PC-9 (cell line): ENCODE results near the gene CDHR2. TPM values are rescaled to one million over a fixed set of nuclear protein-coding genes. Genes with fewer than 3 reads are reported as not detected.

Experiments
- BruUV-seq: library from RNA; stranded (reverse); fragments of 400-500 nt; replicated peaks from 2 replicates; lab custom pipeline; 2021; lab: Mats Ljungman, UMichigan
- CTCF ChIA-PET: fragments of 300-600 bp; sonication (Branson Sonifier 250); formaldehyde crosslinking; loops from one replicate; lab custom pipeline; 2022; ENCODE audit warnings: antibody characterized with exemption; lab: Charles Lee
- POLR2A ChIA-PET: fragments of 300-600 bp; sonication (Branson Sonifier 250); formaldehyde crosslinking; loops from one replicate; lab custom pipeline; 2022; ENCODE audit warnings: antibody characterized with exemption; ENCODE audit not compliant: unreplicated experiment; lab: Charles Lee
- DNase-seq, 2 experiments: peaks; one replicate each; pipeline versions ENCODE4 v3.0.0 to v3.0.0-alpha.2; 2015 to 2022; ENCODE audit warnings: mixed read lengths in 1 of 2
- H2AFZ ChIP-seq: fragments of 200-600 bp; sonication (generic); 2 replicates; pipeline ENCODE4 v1.8.1; 2017; ENCODE audit warnings: antibody characterized with exemption
- H3F3A ChIP-seq: fragments of 200-600 bp; sonication (generic); 2 replicates; pipeline ENCODE4 v1.8.1; 2017; ENCODE audit warnings: antibody characterized with exemption, mild to moderate bottlenecking, low read depth; ENCODE audit not compliant: insufficient read depth
- H3K27ac ChIP-seq: fragments of 200-600 bp; sonication (generic); 2 replicates; pipeline ENCODE4 v1.6.1; 2016; ENCODE audit warnings: mixed run types
- H3K27me3 ChIP-seq: fragments of 200-600 bp; sonication (generic); 2 replicates; pipeline ENCODE4 v1.6.1; 2016; ENCODE audit warnings: low read depth, mixed run types; ENCODE audit not compliant: insufficient read depth
- H3K36me3 ChIP-seq: fragments of 200-600 bp; sonication (generic); 2 replicates; pipeline ENCODE4 v1.6.1; 2016; ENCODE audit warnings: low read depth, mixed run types
- H3K4me1 ChIP-seq: fragments of 200-600 bp; sonication (generic); replicated peaks from 2 replicates; pipeline ENCODE4 v1.6.1; 2016; ENCODE audit warnings: mixed run types; ENCODE audit not compliant: insufficient read depth
- H3K4me2 ChIP-seq: fragments of 200-600 bp; sonication (generic); 2 replicates; pipeline ENCODE4 v1.6.1; 2017; ENCODE audit warnings: mixed run types
- H3K4me3 ChIP-seq: fragments of 200-600 bp; sonication (generic); 2 replicates; pipeline ENCODE4 v1.6.1; 2016; ENCODE audit warnings: mixed run types
- H3K79me2 ChIP-seq: fragments of 200-600 bp; sonication (generic); 2 replicates; pipeline ENCODE4 v1.6.1; 2017; ENCODE audit warnings: low read depth, mixed run types
- H3K9me2 ChIP-seq: fragments of 200-600 bp; sonication (generic); 2 replicates; pipeline ENCODE4 v1.8.1; 2017; ENCODE audit warnings: mild to moderate bottlenecking; ENCODE audit not compliant: insufficient read depth
- H3K9me3 ChIP-seq: fragments of 200-600 bp; sonication (generic); 2 replicates; pipeline ENCODE4 v1.8.1; 2016; ENCODE audit warnings: low read depth; ENCODE audit not compliant: insufficient read depth
- H4K20me1 ChIP-seq: fragments of 200-600 bp; sonication (generic); 2 replicates; pipeline ENCODE4 v1.8.1; 2017; ENCODE audit not compliant: insufficient read depth
- CTCF ChIP-seq: fragments of 200-600 bp; sonication (generic); conservative IDR thresholded peaks from 2 replicates; pipeline ENCODE4 v1.6.1; 2017; ENCODE audit warnings: mixed run types, antibody characterized with exemption, mild to moderate bottlenecking, moderate library complexity
- EZH2 ChIP-seq: fragments of 200-600 bp; sonication (generic); IDR thresholded peaks from 2 replicates; pipeline ENCODE4 v1.8.0; 2017; ENCODE audit warnings: antibody characterized with exemption, low read depth
- intact Hi-C: fragments of 100-400 bp; cut with micrococcal nuclease; formaldehyde crosslinking; loops from one replicate; pipeline ENCODE4 v1.10.0; 2022; ENCODE audit not compliant: unreplicated experiment
- total RNA-seq: library from RNA; stranded (reverse); gene quantifications from 2 replicates; pipeline ENCODE4 v1.2.3, GENCODE V29; 2021

Gene CDHR2
- total RNA-seq, 1 experiment from 2014 or later: not detected

DNA sequence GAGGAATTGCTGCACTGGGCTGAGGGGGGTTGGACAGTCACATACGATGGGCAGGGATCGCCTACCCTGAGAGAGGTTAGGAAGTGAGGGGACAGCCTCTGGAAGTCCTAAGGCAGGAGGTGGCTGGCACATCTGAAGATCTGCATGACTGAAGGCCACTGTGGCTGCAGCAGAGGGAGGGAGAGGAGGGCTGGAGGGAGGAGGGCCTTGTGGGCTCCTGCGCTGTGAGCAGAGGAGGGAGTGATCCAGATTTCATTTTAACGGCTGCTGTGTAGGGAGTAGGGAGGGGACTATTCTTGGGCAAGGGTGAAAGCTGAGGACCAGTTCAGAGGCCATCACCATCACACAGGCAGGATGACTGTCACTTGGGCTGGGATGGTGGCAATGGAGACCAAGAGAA is 88.4 kb downstream of the CDHR2 start:
- Histone ChIP-seq H3K27me3 (peaks cover 24% of the 10 kb centered on the region), H3K27ac (no peak overlapping the region), H3K9me2 (no peaks in the 10 kb centered on the region), H2AFZ (no peak overlapping the region), H3K4me1 (no peaks in the 10 kb centered on the region), H3K79me2 (no peaks in the 10 kb centered on the region), H3K4me3 (no peak overlapping the region), H3F3A (0 out of 2 replicates have a peak, but pooled peaks cover 3% of the 10 kb centered on the region), H3K36me3 (no peaks in the 10 kb centered on the region), H3K4me2 (no peak overlapping the region), H4K20me1 (no peaks in the 10 kb centered on the region), H3K9me3 (no peaks in the 10 kb centered on the region)
- TF ChIP-seq EZH2: no peak
- TF ChIP-seq CTCF: no peak
- intact Hi-C loops: no loop called here
- CTCF ChIA-PET: no interaction called here
- BruUV-seq: no TSS peak
- POLR2A ChIA-PET: no interaction called here
- no peak for DNase-seq

DNA sequence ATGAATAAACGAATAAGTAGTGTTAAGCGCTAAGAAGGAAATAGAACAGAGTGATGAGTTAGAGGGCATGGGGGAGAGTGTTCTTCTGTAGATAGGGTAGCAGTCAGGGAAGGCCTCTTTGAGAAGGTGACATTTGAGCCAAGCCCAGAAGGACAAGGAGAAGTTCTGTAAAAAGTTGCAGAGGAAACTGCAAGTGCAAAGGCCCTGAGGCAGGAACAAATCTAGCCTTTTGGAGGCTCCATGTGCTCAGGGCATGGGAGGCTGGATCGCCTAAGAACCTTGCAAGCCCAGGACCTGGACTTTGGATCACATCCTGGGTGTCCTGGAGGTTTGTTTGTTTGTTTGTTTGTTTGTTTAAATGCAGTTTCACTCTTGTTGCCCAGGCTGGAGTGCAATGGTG is 89.3 kb downstream of the CDHR2 start:
- no peak overlapping the region for H2AFZ ChIP-seq
- no peaks in the 10 kb centered on the region for H3K36me3 ChIP-seq
- TF ChIP-seq EZH2 (no peak), CTCF (no peak)
- CTCF ChIA-PET: no interaction called here
- H4K20me1 ChIP-seq: no peaks in the 10 kb centered on the region
- H3K79me2 ChIP-seq: no peaks in the 10 kb centered on the region
- no peak overlapping the region for H3K4me2 ChIP-seq
- H3F3A ChIP-seq: 0 out of 2 replicates have a peak, but pooled peaks cover 3% of the 10 kb centered on the region
- POLR2A ChIA-PET: no interaction called here
- H3K27ac ChIP-seq: no peak overlapping the region
- H3K4me1 ChIP-seq: no peaks in the 10 kb centered on the region
- no TSS peak for BruUV-seq
- H3K27me3 ChIP-seq: peaks cover 17% of the 10 kb centered on the region; the same call in 1 of the 2 replicates
- no peaks in the 10 kb centered on the region for H3K9me2 ChIP-seq
- H3K9me3 ChIP-seq: no peaks in the 10 kb centered on the region
- no peak overlapping the region for H3K4me3 ChIP-seq
- DNase-seq: no peak
- intact Hi-C loops: no loop called here

GRCh38 chr5:176639208-176639607 is 90.1 kb downstream of the CDHR2 start:
- ChIA-PET POLR2A (no interaction called here), CTCF (no interaction called here)
- Histone ChIP-seq H3K4me1 (no peaks in the 10 kb centered on the region), H3K4me2 (no peak overlapping the region), H3K36me3 (no peaks in the 10 kb centered on the region), H3K27ac (no peak overlapping the region), H3K4me3 (no peak overlapping the region), H3K79me2 (no peaks in the 10 kb centered on the region), H4K20me1 (no peaks in the 10 kb centered on the region), H3K27me3 (peaks cover 17% of the 10 kb centered on the region; the same call in 1 of the 2 replicates), H2AFZ (no peak overlapping the region), H3K9me3 (no peaks in the 10 kb centered on the region), H3F3A (0 out of 2 replicates have a peak, but pooled peaks cover 3% of the 10 kb centered on the region), H3K9me2 (no peaks in the 10 kb centered on the region)
- DNase-seq: no peak
- TF ChIP-seq EZH2 (no peak), CTCF (no peak)
- intact Hi-C loops: no loop called here
- BruUV-seq: no TSS peak
